ENCODE results near the gene CYFIP1. TPM values are rescaled to one million over a fixed set of nuclear protein-coding genes. Genes with fewer than 3 reads are reported as not detected.
A peak's percentile ranks its signal among the peaks of the same experiment; 100 is the strongest.

CYFIP1 gene
- total RNA-seq, 1 donor from 2014 or later = 94.7 TPM

- intact Hi-C loops (cut with DNase I) = loop anchor here (2.0 kb wide), 1 partner anchor 49 kb away; the partner anchor contains the start of gene CYFIP1
- H3K4me1 ChIP-seq = no peaks in the 10 kb centered on the region
These were observed 48.2 kb downstream of the CYFIP1 start for GRCh38 chr15:22931784-22932536.

GRCh38 chr15:22930782-22931484 is 49.2 kb downstream of the CYFIP1 start:
- H3K9me3 ChIP-seq = no peaks in the 10 kb centered on the region
- H3K4me3 ChIP-seq = no peak overlapping the region
- no peaks in the 10 kb centered on the region for H3K27me3 ChIP-seq
- intact Hi-C loops (cut with DNase I) = loop anchor here (2.0 kb wide), 1 partner anchor 50 kb away; the partner anchor contains the start of gene CYFIP1
- H3K27ac ChIP-seq = peak overlapping the region in 1 of 2 donors; percentile 44
- TF ChIP-seq CTCF (IDR thresholded peaks at IDR 0.05) = no peak
- H3K4me1 ChIP-seq = no peaks in the 10 kb centered on the region
- no peak for DNase-seq (ENCODE audit: low spot score in 2 of 2)
- peaks cover 46 to 53% of the 10 kb centered on the region in 2 donors for H3K36me3 ChIP-seq

More at GRCh38 chr15:22931784-22932536, 48.2 kb downstream of the CYFIP1 start:
- no peaks in the 10 kb centered on the region for H3K9me3 ChIP-seq
- no peaks in the 10 kb centered on the region for H3K27me3 ChIP-seq
- peaks cover 54 to 55% of the 10 kb centered on the region in 2 donors for H3K36me3 ChIP-seq
- no peak for TF ChIP-seq CTCF (IDR thresholded peaks at IDR 0.05)
- H3K27ac ChIP-seq = no peak overlapping the region
- no peak overlapping the region for H3K4me3 ChIP-seq
- no peak for DNase-seq (ENCODE audit: low spot score in 2 of 2)

- intact Hi-C loops (cut with DNase I) = no loop called here
- H3K4me1 ChIP-seq = no peaks in the 10 kb centered on the region
- no peak for DNase-seq (ENCODE audit: low spot score in 2 of 2)
- peaks cover 50 to 57% of the 10 kb centered on the region in 2 donors for H3K36me3 ChIP-seq
- H3K4me3 ChIP-seq = no peak overlapping the region
- H3K27me3 ChIP-seq = no peaks in the 10 kb centered on the region
- no peak overlapping the region for H3K27ac ChIP-seq
- H3K9me3 ChIP-seq = no peaks in the 10 kb centered on the region
- TF ChIP-seq CTCF (IDR thresholded peaks at IDR 0.05) = no peak
These were observed 52.4 kb downstream of the CYFIP1 start for GRCh38 chr15:22927761-22928160.

DNA sequence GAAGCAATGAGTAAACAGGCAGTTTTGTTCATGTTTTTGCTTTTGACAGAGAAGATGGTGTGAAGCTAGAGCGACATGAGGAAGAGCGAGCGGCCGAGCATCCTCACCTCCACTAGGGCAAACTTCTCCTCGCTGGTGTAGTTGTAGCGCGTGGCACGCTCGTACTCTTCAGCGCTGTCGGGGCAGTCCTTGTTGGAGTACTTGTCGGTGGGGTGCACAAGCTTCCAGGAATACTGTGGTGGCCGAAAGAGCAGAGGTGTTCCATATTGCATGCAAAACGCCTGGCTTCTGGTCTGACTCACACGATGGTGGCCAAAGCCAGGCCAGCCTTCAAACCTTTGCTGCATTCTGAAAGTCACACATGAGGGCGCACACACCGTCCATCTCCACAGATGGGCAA is 54.3 kb downstream of the CYFIP1 start:
- intact Hi-C loops (cut with DNase I) = no loop called here

GRCh38 chr15:22922003-22922402 is 58.2 kb downstream of the CYFIP1 start:
- peaks cover 46 to 69% of the 10 kb centered on the region in 2 donors for H3K36me3 ChIP-seq
- no peaks in the 10 kb centered on the region for H3K9me3 ChIP-seq
- no peak overlapping the region for H3K4me3 ChIP-seq
- H3K4me1 ChIP-seq = no peaks in the 10 kb centered on the region
- DNase-seq (ENCODE audit: low spot score in 2 of 2) = no peak
- H3K27me3 ChIP-seq = no peaks in the 10 kb centered on the region
- no peak for TF ChIP-seq CTCF (IDR thresholded peaks at IDR 0.05)
- intact Hi-C loops (cut with DNase I) = no loop called here
- no peak overlapping the region for H3K27ac ChIP-seq

More for the DNA sequence above, 54.3 kb downstream of the CYFIP1 start:
- Histone ChIP-seq H3K4me3 (no peak overlapping the region), H3K36me3 (peaks cover 39 to 60% of the 10 kb centered on the region in 2 donors), H3K9me3 (no peaks in the 10 kb centered on the region), H3K27ac (no peak overlapping the region), H3K27me3 (no peaks in the 10 kb centered on the region), H3K4me1 (no peaks in the 10 kb centered on the region)
- no peak for TF ChIP-seq CTCF (IDR thresholded peaks at IDR 0.05)
- no peak for DNase-seq (ENCODE audit: low spot score in 2 of 2)

Measured in ascending aorta (tissue), 2 donors.